DND-41 (cell line): ENCODE results near the gene SLC30A3.

Experiments
- ATAC-seq: fragments of 200-7000 bp; cut with Tn5 transposase; 3 replicates; pipeline ENCODE4 v1.9.1; 2021; ENCODE audit warnings: low read depth; ENCODE audit not compliant: insufficient read depth
- DNase-seq: peaks from one replicate; pipeline ENCODE4 v3.0.0-alpha.2; 2020
- H2AFZ ChIP-seq: 2 replicates; pipeline ENCODE4 v1.6.0; 2012; ENCODE audit warnings: low read depth, low read length
- H3K27ac ChIP-seq: 2 replicates; pipeline ENCODE4 v1.5.1; 2012; ENCODE audit warnings: low read length, inconsistent platforms
- H3K27me3 ChIP-seq: fragments of 200-600 bp; sonication (generic); 2 replicates; pipeline ENCODE4 v1.6.0; 2012; ENCODE audit warnings: low read length, mild to moderate bottlenecking, inconsistent platforms; ENCODE audit not compliant: insufficient read depth, poor library complexity
- H3K36me3 ChIP-seq: 2 replicates; pipeline ENCODE4 v1.5.1; 2012; ENCODE audit warnings: low read length, inconsistent platforms; ENCODE audit not compliant: insufficient read depth
- H3K4me1 ChIP-seq: 2 replicates; pipeline ENCODE4 v1.5.1; 2012; ENCODE audit warnings: mild to moderate bottlenecking, low read length; ENCODE audit not compliant: insufficient read depth
- H3K4me2 ChIP-seq: 2 replicates; pipeline ENCODE4 v1.6.0; 2012; ENCODE audit warnings: mild to moderate bottlenecking, moderate library complexity, low read length, inconsistent platforms; ENCODE audit not compliant: insufficient read depth
- H3K4me3 ChIP-seq, 2 experiments: fragments of 200-600 bp in 1 of 2; shearing (Covaris generic) in 1 of 2; 2 replicates each; pipeline ENCODE4 v1.5.1; 2012 to 2016; ENCODE audit warnings: inconsistent platforms in 2 of 2, low read length in 2 of 2, mild to moderate bottlenecking in 2 of 2, low read depth in 1 of 2, moderate library complexity in 1 of 2
- H3K79me2 ChIP-seq: 2 replicates; pipeline ENCODE4 v1.6.0; 2012; ENCODE audit warnings: low read length, inconsistent platforms; ENCODE audit not compliant: insufficient read depth
- H3K9ac ChIP-seq: 2 replicates; pipeline ENCODE4 v1.6.0; 2012; ENCODE audit warnings: low read depth, mild to moderate bottlenecking, inconsistent platforms, low read length, moderate library complexity
- H3K9me3 ChIP-seq: 2 replicates; pipeline ENCODE4 v1.5.1; 2012; ENCODE audit warnings: low read length, moderate library complexity, mild to moderate bottlenecking, inconsistent platforms; ENCODE audit not compliant: insufficient read depth, severe bottlenecking
- H4K20me1 ChIP-seq: 2 replicates; pipeline ENCODE4 v1.6.0; 2012; ENCODE audit warnings: low read length; ENCODE audit not compliant: insufficient read depth
- CTCF ChIP-seq: IDR thresholded peaks from 2 replicates; pipeline ENCODE4 v1.5.1; 2012; ENCODE audit warnings: borderline replicate concordance, low read length, moderate library complexity, mild to moderate bottlenecking; ENCODE audit not compliant: poor library complexity, severe bottlenecking; ENCODE audit errors: extremely low read depth
- EZH2 ChIP-seq: IDR thresholded peaks from 3 replicates; pipeline ENCODE4 v1.6.1; 2012; ENCODE audit warnings: borderline replicate concordance, low read depth, mild to moderate bottlenecking, moderate library complexity, low read length, inconsistent platforms; ENCODE audit not compliant: severe bottlenecking

Gene SLC30A3

GRCh38 chr2:27255187-27255586 is 7.7 kb downstream of the SLC30A3 start:
- ATAC-seq (no peak), DNase-seq (no peak)
- H3K36me3 ChIP-seq = no peaks in the 10 kb centered on the region
- no peaks in the 10 kb centered on the region for H3K4me1 ChIP-seq
- no peak overlapping the region for H3K9ac ChIP-seq
- no peaks in the 10 kb centered on the region for H3K9me3 ChIP-seq
- no peak overlapping the region for H3K4me2 ChIP-seq
- no peak overlapping the region for H2AFZ ChIP-seq
- H3K4me3 ChIP-seq = no peak overlapping the region
- H4K20me1 ChIP-seq = no peaks in the 10 kb centered on the region
- H3K27ac ChIP-seq = no peak overlapping the region
- H3K27me3 ChIP-seq = peaks cover 9% of the 10 kb centered on the region
- H3K79me2 ChIP-seq = no peaks in the 10 kb centered on the region
- TF ChIP-seq CTCF (no peak), EZH2 (no peak)

- DNase-seq = no peak
- no peak overlapping the region for H3K4me3 ChIP-seq
- H3K4me2 ChIP-seq = no peak overlapping the region
- ATAC-seq = no peak
- no peak for TF ChIP-seq CTCF
- TF ChIP-seq EZH2 = no peak
- no peak overlapping the region for H3K9ac ChIP-seq
- no peaks in the 10 kb centered on the region for H4K20me1 ChIP-seq
- H3K36me3 ChIP-seq = no peaks in the 10 kb centered on the region
- H2AFZ ChIP-seq = no peak overlapping the region
- H3K9me3 ChIP-seq = no peaks in the 10 kb centered on the region
- H3K27me3 ChIP-seq = peaks cover 9% of the 10 kb centered on the region
- no peaks in the 10 kb centered on the region for H3K4me1 ChIP-seq
- no peaks in the 10 kb centered on the region for H3K79me2 ChIP-seq
- H3K27ac ChIP-seq = no peak overlapping the region
Observed at GRCh38 chr2:27251766-27252165, 11.1 kb downstream of the SLC30A3 start.

GRCh38 chr2:27250652-27251379 is 12.0 kb downstream of the SLC30A3 start:
- no peaks in the 10 kb centered on the region for H3K9me3 ChIP-seq
- no peaks in the 10 kb centered on the region for H3K79me2 ChIP-seq
- TF ChIP-seq CTCF = no peak
- no peak for TF ChIP-seq EZH2
- H3K27me3 ChIP-seq = peaks cover 9% of the 10 kb centered on the region
- no peak overlapping the region for H3K4me2 ChIP-seq
- DNase-seq (no peak), ATAC-seq (no peak)
- no peaks in the 10 kb centered on the region for H3K4me1 ChIP-seq
- no peak overlapping the region for H2AFZ ChIP-seq
- no peak overlapping the region for H3K9ac ChIP-seq
- H4K20me1 ChIP-seq = no peaks in the 10 kb centered on the region
- H3K36me3 ChIP-seq = no peaks in the 10 kb centered on the region
- H3K27ac ChIP-seq = no peak overlapping the region
- no peak overlapping the region for H3K4me3 ChIP-seq
